ACC112 (cell line): ENCODE measurements around the gene PDE2A.

ENCODE experiments used
- H2AFZ ChIP-seq: fragments of 200-600 bp; sonication (generic); one replicate; pipeline ENCODE4 v1.6.0; 2017; ENCODE audit warnings: antibody characterized with exemption, low read length; ENCODE audit not compliant: unreplicated experiment
- H3K27ac ChIP-seq: fragments of 200-600 bp; sonication (generic); 2 replicates; pipeline ENCODE4 v1.5.1; 2014; ENCODE audit warnings: low read depth, mild to moderate bottlenecking, antibody characterized with exemption, low read length, moderate library complexity
- H3K27me3 ChIP-seq: fragments of 200-600 bp; sonication (generic); 2 replicates; pipeline ENCODE4 v1.6.1; 2014; ENCODE audit warnings: mild to moderate bottlenecking, antibody characterized with exemption, low read length, moderate library complexity, mixed read lengths; ENCODE audit not compliant: insufficient read depth
- H3K36me3 ChIP-seq: fragments of 200-600 bp; sonication (generic); 2 replicates; pipeline ENCODE4 v1.6.1; 2016; ENCODE audit warnings: mild to moderate bottlenecking, antibody characterized with exemption, low read length, moderate library complexity, mixed read lengths; ENCODE audit not compliant: insufficient read depth
- H3K4me1 ChIP-seq: fragments of 200-600 bp; sonication (generic); one replicate; pipeline ENCODE4 v1.6.1; 2016; ENCODE audit warnings: low read length, mixed read lengths; ENCODE audit not compliant: insufficient read depth, unreplicated experiment, control insufficient read depth
- H3K4me3 ChIP-seq: fragments of 200-600 bp; sonication (generic); 2 replicates; pipeline ENCODE4 v1.5.1; 2014; ENCODE audit warnings: mild to moderate bottlenecking, low read depth, low read length
- H3K79me2 ChIP-seq: fragments of 200-600 bp; sonication (generic); one replicate; pipeline ENCODE4 v1.6.0; 2016; ENCODE audit warnings: low read length; ENCODE audit not compliant: control insufficient read depth, unreplicated experiment, insufficient read depth

The PDE2A gene

DNA sequence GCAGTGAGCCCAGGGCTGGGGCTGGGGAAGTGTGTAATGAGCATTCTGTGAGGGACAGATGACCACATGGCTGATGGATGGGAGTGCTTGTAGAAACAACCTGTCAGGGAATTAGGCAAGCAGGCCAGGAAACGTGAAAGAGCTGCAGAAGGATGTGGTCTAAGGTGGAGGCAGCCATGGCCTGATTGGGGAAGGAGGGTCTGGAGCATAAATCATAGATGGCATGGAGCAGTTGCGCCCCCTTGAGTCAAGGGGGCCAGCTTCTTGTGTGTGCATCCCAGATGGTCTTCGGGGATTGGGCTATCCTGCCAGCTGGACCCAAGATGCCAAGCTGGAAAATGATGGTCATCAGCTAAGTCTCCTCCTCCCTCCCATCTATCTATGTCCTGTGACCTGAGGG lies 120.5 kb downstream of the PDE2A start:
- H3K4me3 ChIP-seq = no peak overlapping the region
- H3K27ac ChIP-seq = no peak overlapping the region
- H3K27me3 ChIP-seq = peaks cover 28% of the 10 kb centered on the region
- no peaks in the 10 kb centered on the region for H3K4me1 ChIP-seq
- H2AFZ ChIP-seq = no peak overlapping the region
- H3K79me2 ChIP-seq = no peaks in the 10 kb centered on the region
- H3K36me3 ChIP-seq = no peaks in the 10 kb centered on the region

DNA sequence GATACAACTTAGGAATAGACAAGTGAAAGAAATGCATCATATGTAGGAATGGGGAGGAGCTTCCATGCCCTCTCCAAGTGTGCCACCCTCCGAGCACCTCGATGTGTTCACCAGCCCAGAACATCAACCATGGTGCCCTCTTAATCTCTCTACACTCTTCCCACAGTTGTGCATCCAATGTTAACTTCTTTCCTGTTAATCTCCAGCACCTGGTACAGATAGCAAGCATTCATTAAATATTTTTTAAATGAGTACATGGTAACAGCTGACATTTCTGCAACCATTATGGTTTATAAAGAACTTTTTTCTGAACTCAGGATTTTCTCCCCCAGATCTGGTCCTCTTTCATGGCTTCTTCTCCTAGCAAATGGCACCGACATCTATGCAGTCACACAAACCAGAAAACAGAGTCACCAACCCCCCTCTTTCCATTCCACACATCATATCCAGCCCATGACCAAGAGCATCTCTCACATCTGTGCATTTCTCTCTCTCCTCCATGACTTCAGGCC lies 121.8 kb downstream of the PDE2A start:
- Histone ChIP-seq H3K79me2 (no peaks in the 10 kb centered on the region), H3K4me1 (no peaks in the 10 kb centered on the region), H2AFZ (no peak overlapping the region), H3K27me3 (peaks cover 27% of the 10 kb centered on the region), H3K36me3 (no peaks in the 10 kb centered on the region), H3K4me3 (no peak overlapping the region), H3K27ac (no peak overlapping the region)

DNA sequence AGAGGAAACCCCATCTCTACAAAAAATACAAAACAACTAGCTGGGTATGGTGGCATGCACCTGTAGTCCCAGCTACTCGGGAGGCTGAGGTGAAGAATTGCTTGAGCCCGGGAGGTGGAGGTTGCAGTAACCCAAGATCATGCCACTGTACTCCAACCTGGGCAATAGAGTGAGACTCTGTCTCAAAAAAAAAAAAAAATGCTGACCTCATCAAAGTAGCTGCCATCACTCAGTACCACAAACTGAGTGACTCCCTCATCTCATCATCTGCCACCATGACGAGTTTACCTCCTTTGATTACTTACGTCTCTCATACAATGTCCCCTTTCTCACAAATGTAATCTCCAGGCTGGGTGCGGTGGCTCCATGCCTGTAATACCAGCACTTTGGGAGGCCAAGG lies 122.7 kb downstream of the PDE2A start:
- H2AFZ ChIP-seq = no peak overlapping the region
- H3K27me3 ChIP-seq = peaks cover 24% of the 10 kb centered on the region
- no peak overlapping the region for H3K27ac ChIP-seq
- H3K4me3 ChIP-seq = no peak overlapping the region
- H3K4me1 ChIP-seq = no peaks in the 10 kb centered on the region
- no peaks in the 10 kb centered on the region for H3K79me2 ChIP-seq
- H3K36me3 ChIP-seq = no peaks in the 10 kb centered on the region

DNA sequence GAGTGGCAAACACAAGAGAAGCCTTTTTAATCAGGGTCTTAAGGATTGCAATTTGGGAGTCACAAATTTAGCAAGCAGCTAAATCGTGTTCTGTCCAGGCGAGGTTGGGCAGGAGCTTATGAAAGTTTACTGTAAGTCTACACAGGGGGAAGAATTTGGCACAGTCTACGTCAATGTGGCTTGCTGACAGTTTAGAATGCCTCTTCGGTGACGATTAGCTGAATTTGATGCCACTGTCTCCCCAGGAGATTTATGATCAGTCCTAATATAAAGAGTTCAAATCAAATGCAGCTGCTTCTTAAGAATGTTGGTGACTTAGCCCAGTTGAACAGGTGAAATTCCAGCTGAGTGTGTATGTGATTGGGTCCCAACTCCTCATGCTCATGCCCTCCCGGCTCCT lies 125.8 kb downstream of the PDE2A start:
- H3K27me3 ChIP-seq = peaks cover 34% of the 10 kb centered on the region
- no peaks in the 10 kb centered on the region for H3K79me2 ChIP-seq
- no peaks in the 10 kb centered on the region for H3K36me3 ChIP-seq
- H3K4me3 ChIP-seq = no peak overlapping the region
- no peaks in the 10 kb centered on the region for H3K4me1 ChIP-seq
- no peak overlapping the region for H2AFZ ChIP-seq
- H3K27ac ChIP-seq = no peak overlapping the region

DNA sequence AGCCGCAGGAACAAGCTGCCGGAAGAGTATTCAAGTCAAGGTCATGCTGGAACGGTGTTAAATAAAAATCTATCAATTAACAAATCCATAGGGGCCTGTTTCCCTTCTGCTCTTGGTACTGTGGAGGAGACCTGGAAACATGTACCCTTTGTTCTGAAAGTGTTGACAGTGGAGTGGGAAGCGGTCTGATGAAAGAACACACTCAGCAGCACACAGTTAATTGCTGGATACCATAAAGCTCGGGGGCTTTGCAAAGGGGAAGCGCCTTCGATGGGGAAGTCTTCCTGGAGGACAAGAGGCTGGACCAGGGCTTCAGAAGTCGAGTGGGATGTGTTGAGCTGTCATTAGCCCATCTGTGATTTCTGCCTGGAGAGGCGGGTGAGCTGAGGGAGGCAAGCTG lies 127.4 kb downstream of the PDE2A start:
- H3K27ac ChIP-seq = no peak overlapping the region
- H3K4me3 ChIP-seq = no peak overlapping the region
- no peaks in the 10 kb centered on the region for H3K79me2 ChIP-seq
- no peaks in the 10 kb centered on the region for H3K4me1 ChIP-seq
- peaks cover 49% of the 10 kb centered on the region for H3K27me3 ChIP-seq
- H3K36me3 ChIP-seq = no peaks in the 10 kb centered on the region
- no peak overlapping the region for H2AFZ ChIP-seq

DNA sequence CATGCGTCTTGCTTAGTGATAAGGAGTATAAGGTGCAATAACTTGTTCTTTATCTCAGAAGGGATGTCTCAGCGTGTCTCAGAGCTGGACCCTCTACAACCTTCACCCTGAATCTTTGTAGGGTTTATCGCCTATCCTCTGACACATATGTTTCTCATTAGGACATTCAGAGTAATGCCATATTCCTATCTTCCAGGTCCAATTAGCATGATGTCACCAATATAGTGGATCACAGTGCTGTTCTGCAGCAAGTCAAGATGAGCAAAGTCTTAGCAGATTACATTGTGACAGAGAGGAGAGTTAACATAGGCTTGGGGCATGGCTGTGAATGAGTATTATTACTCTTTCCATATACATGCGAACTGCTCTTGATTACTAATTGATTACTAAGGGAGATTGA lies 129.6 kb downstream of the PDE2A start:
- Histone ChIP-seq H3K36me3 (no peaks in the 10 kb centered on the region), H3K27ac (no peak overlapping the region), H3K27me3 (peaks cover 71% of the 10 kb centered on the region), H3K79me2 (no peaks in the 10 kb centered on the region), H3K4me1 (no peaks in the 10 kb centered on the region), H2AFZ (no peak overlapping the region), H3K4me3 (no peak overlapping the region)

DNA sequence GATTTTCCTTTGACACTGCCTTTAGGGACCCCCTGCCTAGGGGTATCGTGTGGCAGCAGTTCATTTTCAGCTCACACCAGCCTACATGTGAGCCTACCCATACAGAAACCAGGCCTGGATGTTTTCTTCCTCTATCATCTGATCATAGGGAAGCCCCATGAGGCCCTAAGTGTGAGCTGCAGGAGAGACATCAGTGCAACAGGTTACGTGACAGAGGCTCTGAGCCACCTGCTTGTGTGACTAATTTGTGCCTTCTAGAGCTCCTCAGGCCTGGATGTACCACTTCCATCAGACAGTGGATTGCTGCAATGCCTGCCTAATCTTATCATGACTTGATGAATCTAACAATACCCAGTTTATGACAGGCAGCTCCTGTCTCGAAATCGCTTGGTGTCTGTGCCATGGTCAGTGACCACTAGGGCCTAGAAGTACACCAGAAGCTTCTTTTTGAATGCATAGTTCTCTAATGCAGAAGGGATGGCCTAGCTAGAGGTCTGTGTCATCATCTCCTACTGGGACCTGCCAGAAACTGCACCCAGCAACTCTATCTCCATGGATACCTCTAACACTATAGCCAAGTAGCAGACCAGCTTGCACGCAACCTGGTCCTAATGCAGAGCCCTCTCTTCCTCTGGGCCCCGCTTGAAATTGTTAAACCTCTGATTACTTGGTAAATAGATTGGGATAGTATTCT lies 130.2 kb downstream of the PDE2A start:
- Histone ChIP-seq H3K27ac (no peak overlapping the region), H3K4me3 (no peak overlapping the region), H3K36me3 (no peaks in the 10 kb centered on the region), H3K4me1 (no peaks in the 10 kb centered on the region), H2AFZ (no peak overlapping the region), H3K27me3 (peaks cover 77% of the 10 kb centered on the region), H3K79me2 (no peaks in the 10 kb centered on the region)

DNA sequence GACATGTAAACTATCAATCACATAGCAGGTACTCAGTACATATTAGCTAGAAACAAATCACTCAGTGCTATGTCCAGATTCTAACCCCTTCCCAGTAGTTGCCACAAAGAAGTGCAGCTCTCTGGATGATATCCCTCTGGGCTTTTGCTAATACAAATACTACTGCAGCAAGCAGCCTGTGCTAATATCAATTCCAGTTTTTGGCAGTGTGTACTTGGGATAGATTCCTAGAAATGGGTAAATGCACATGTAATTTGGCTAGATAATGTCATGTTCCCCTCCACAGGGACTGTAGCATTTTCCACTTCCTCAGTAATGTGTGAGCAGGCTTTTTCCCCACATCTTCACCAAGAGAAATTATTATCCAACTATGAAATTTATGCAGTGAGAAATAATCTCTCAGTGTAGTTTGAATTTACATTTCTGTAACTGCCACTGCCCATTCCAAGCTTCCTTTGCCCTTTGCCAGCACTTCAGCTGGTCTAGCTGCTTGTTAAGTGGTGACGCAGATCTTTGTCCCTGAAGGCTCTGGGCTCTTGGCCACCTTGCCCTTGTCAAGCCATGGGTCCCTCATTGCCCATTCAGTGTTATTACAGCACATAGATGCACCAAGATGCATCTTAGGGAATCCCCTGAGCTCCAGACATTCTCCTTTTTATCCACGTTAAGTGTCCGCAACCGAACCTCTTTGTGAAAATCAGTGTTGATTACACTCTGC lies 132.8 kb downstream of the PDE2A start:
- H2AFZ ChIP-seq = no peak overlapping the region
- H3K36me3 ChIP-seq = no peaks in the 10 kb centered on the region
- H3K4me1 ChIP-seq = no peaks in the 10 kb centered on the region
- no peak overlapping the region for H3K4me3 ChIP-seq
- H3K79me2 ChIP-seq = no peaks in the 10 kb centered on the region
- H3K27me3 ChIP-seq = peaks cover 86% of the 10 kb centered on the region
- H3K27ac ChIP-seq = no peak overlapping the region

DNA sequence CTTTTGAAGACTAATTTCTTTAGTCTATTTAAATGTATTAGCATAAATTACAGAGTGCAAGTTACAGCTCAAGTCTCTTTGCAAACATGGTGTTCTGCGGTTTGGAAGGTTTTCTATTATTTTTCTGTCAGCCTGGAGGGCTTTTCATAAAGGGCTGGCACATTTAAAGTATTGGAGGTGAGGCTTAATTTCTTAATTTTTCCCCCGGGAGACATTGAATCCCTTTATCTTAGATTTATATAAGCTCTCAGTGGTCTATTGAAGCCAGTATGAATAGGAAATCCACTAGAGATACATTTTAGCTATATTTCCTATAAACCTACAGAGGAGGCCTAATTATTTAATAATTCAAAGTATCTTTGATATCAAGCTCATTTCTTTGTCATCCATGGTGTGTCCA lies 137.2 kb downstream of the PDE2A start:
- H3K79me2 ChIP-seq = no peaks in the 10 kb centered on the region
- H3K27me3 ChIP-seq = peaks cover 52% of the 10 kb centered on the region
- no peaks in the 10 kb centered on the region for H3K36me3 ChIP-seq
- H3K27ac ChIP-seq = no peak overlapping the region
- H3K4me3 ChIP-seq = no peak overlapping the region
- H2AFZ ChIP-seq = no peak overlapping the region
- no peaks in the 10 kb centered on the region for H3K4me1 ChIP-seq

DNA sequence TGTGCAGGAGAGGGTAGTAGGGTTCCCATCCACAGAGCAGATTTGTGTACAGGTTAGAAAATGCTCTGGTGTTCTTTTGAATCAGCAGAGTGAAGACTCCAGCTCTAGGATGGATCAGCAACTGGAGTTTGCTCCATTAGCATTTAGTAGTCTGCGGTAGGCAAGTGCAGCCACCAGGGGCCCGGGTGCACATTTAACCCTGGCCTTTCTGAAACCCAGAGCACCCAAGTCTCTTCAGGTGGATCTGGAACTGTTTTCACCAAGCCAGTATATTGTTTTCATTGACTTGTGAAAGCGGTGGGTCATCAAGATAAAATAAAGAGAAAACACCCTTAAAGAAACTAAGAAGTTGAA lies 139.1 kb downstream of the PDE2A start:
- H3K4me3 ChIP-seq = no peak overlapping the region
- no peak overlapping the region for H3K27ac ChIP-seq
- peaks cover 34% of the 10 kb centered on the region for H3K27me3 ChIP-seq
- no peaks in the 10 kb centered on the region for H3K36me3 ChIP-seq
- no peaks in the 10 kb centered on the region for H3K79me2 ChIP-seq
- no peaks in the 10 kb centered on the region for H3K4me1 ChIP-seq
- H2AFZ ChIP-seq = peak overlapping the region; percentile 47
